Measurements from ENCODE around the gene CCDC32. TPM values are rescaled to one million over a fixed set of nuclear protein-coding genes. Genes with fewer than 3 reads are reported as not detected.

Gene CCDC32
- total and polyA plus RNA-seq, 2 of the 13 experiments (the other 11 are each of a cell fraction or from before 2014, with no cell fraction given), result 10.8 to 23.2 TPM

GRCh38 chr15:40511472-40512133 is 53.2 kb downstream of the CCDC32 start (continued):
- TF ChIP-seq ZBTB39 (CRISPR knock-in tag; IDR thresholded peaks at IDR 0.05), result no peak
- TF ChIP-seq ZFP82 (CRISPR knock-in tag; IDR thresholded peaks at IDR 0.05; ENCODE audit: borderline replicate concordance), result no peak
- TF ChIP-seq IKZF4 (CRISPR knock-in tag; IDR thresholded peaks at IDR 0.05; ENCODE audit: borderline replicate concordance, low read depth, not compliant biosample characterization), result peak; percentile 48
- TF ChIP-seq NKX3-1 (CRISPR knock-in tag; IDR thresholded peaks at IDR 0.05), result 0 out of 2 replicates have a peak, but pooled peaks have one; percentile 24
- 0 out of 2 replicates have a peak, but pooled peaks have one; percentile 58 for TF ChIP-seq RELA (CRISPR knock-in tag; IDR thresholded peaks at IDR 0.05)
- no peak for TF ChIP-seq ATM (IDR thresholded peaks at IDR 0.05; ENCODE audit: borderline replicate concordance)
- no peak; the same call in 1 of the 2 replicates for TF ChIP-seq IRF9 (CRISPR knock-in tag; IDR thresholded peaks at IDR 0.05; ENCODE audit: borderline replicate concordance)
- no peak for TF ChIP-seq TBP (CRISPR knock-in tag; IDR thresholded peaks at IDR 0.05)
- no peak for TF ChIP-seq ZNF564 (CRISPR knock-in tag; IDR thresholded peaks at IDR 0.05)
- TF ChIP-seq ATF4 (CRISPR knock-in tag; IDR thresholded peaks at IDR 0.05), result peak in 1 of 2 experiments; percentile 79; a peak in 2 of 4 replicates
- TF ChIP-seq ZNF674 (CRISPR knock-in tag; IDR thresholded peaks at IDR 0.05; ENCODE audit: low read depth), result 0 out of 2 replicates have a peak, but pooled peaks have one; percentile 35
- TF ChIP-seq RAD21 (CRISPR knock-in tag; IDR thresholded peaks at IDR 0.05), result peak; percentile 36; the same call in 1 of the 2 replicates
- no peak for TF ChIP-seq ZNF512 (CRISPR knock-in tag; IDR thresholded peaks at IDR 0.05)
- no peak for TF ChIP-seq MTA3 (CRISPR knock-in tag; IDR thresholded peaks at IDR 0.05)
- TF ChIP-seq ZNF83 (CRISPR knock-in tag; IDR thresholded peaks at IDR 0.05; ENCODE audit: borderline replicate concordance), result no peak
- TF ChIP-seq ZNF879 (CRISPR knock-in tag; IDR thresholded peaks at IDR 0.05), result no peak
- peak; percentile 94 for TF ChIP-seq PATZ1 (CRISPR knock-in tag; IDR thresholded peaks at IDR 0.05)
- no peak for TF ChIP-seq ZBTB38 (CRISPR knock-in tag; IDR thresholded peaks at IDR 0.05)
- no peak for TF ChIP-seq EZH2 (conservative IDR thresholded peaks at IDR 0.05; ENCODE audit: low read depth, low read length)
- TF ChIP-seq ZNF7 (CRISPR knock-in tag; IDR thresholded peaks at IDR 0.05), result no peak
